Stomach (tissue), 4 donors: ENCODE results near the gene NUP62.

Experiments used
- POLR2A ChIP-seq, 4 donors: fragments of 450-650 bp; IDR thresholded peaks; one replicate each; pipeline ENCODE4 v1.6.1; 2016; ENCODE audit warnings: antibody characterized with exemption in 4 of 4, control low read depth in 2 of 4, mild to moderate bottlenecking in 1 of 4, moderate library complexity in 1 of 4
- TF ChIP-seq, protein P1 (sequence below), 7 experiments: fragments of 450-650 bp in 4 of 7; fragments of 200-600 bp in 3 of 7; sonication (generic) in 3 of 7; IDR thresholded peaks; one replicate each; pipeline ENCODE4 v1.5.1; 2016 to 2019; ENCODE audit warnings: antibody characterized with exemption in 7 of 7, control low read depth in 2 of 7, mild to moderate bottlenecking in 1 of 7

DNA sequence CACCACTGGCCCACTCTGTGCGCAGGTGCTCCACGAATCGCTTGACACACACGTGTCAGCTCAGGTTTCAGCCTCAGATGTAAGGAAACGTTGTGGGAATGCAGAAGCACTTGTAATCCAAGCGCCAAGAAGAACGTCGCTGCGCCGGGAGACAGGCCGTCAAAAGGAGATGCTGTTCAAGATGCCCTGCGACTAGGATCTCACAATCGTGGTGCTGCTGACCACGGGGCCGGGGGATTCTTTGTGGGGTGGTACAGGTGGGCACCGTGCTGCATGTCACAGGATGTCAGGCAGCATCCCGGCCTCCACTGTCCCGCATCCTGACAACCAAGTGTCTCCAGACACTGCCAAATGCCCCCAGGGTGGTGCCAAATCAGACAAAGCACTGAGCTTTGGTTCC lies 48.6 kb upstream of the NUP62 start:
- TF ChIP-seq, protein P1, sequence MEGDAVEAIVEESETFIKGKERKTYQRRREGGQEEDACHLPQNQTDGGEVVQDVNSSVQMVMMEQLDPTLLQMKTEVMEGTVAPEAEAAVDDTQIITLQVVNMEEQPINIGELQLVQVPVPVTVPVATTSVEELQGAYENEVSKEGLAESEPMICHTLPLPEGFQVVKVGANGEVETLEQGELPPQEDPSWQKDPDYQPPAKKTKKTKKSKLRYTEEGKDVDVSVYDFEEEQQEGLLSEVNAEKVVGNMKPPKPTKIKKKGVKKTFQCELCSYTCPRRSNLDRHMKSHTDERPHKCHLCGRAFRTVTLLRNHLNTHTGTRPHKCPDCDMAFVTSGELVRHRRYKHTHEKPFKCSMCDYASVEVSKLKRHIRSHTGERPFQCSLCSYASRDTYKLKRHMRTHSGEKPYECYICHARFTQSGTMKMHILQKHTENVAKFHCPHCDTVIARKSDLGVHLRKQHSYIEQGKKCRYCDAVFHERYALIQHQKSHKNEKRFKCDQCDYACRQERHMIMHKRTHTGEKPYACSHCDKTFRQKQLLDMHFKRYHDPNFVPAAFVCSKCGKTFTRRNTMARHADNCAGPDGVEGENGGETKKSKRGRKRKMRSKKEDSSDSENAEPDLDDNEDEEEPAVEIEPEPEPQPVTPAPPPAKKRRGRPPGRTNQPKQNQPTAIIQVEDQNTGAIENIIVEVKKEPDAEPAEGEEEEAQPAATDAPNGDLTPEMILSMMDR (IDR thresholded peaks at IDR 0.05), result no peak
- no peak for TF ChIP-seq POLR2A (IDR thresholded peaks at IDR 0.05)
